ENCODE measurements around the gene MERTK.
"Not testable (repeated sequence)": the region's sequence is repeated elsewhere in the genome, so short reads cannot be mapped to it uniquely, and the experiment has no call there.

Gene MERTK

GRCh38 chr2:111919365-111919764 is 21.0 kb downstream of the MERTK start:
- Histone ChIP-seq H3K4me1 (ENCODE audit: insufficient read depth, low read length) (no peaks in the 10 kb centered on the region), H3K4me3 (ENCODE audit: low read length) (no peak overlapping the region), H2AFZ (ENCODE audit: low read depth, low read length) (no peak overlapping the region), H3K36me3 (ENCODE audit: insufficient read depth, low read length) (no peaks in the 10 kb centered on the region), H3K9me3 (ENCODE audit: low read length) (no peaks in the 10 kb centered on the region), H3K27me3 (ENCODE audit: insufficient read depth, low read length) (no peaks in the 10 kb centered on the region)

- no peak overlapping the region for H3K4me3 ChIP-seq (ENCODE audit: low read length)
- no peak overlapping the region for H2AFZ ChIP-seq (ENCODE audit: low read depth, low read length)
- no peaks in the 10 kb centered on the region for H3K4me1 ChIP-seq (ENCODE audit: insufficient read depth, low read length)
- no peaks in the 10 kb centered on the region for H3K27me3 ChIP-seq (ENCODE audit: insufficient read depth, low read length)
- no peaks in the 10 kb centered on the region for H3K9me3 ChIP-seq (ENCODE audit: low read length)
- H3K36me3 ChIP-seq (ENCODE audit: insufficient read depth, low read length): no peaks in the 10 kb centered on the region
Observed at GRCh38 chr2:111919794-111920608, 21.6 kb downstream of the MERTK start.

- H3K36me3 ChIP-seq (ENCODE audit: insufficient read depth, low read length): no peaks in the 10 kb centered on the region
- H3K4me1 ChIP-seq (ENCODE audit: insufficient read depth, low read length): no peaks in the 10 kb centered on the region
- H2AFZ ChIP-seq (ENCODE audit: low read depth, low read length): no peak overlapping the region
- H3K9me3 ChIP-seq (ENCODE audit: low read length): no peaks in the 10 kb centered on the region
- H3K27me3 ChIP-seq (ENCODE audit: insufficient read depth, low read length): no peaks in the 10 kb centered on the region
- no peak overlapping the region for H3K4me3 ChIP-seq (ENCODE audit: low read length)
Observed at GRCh38 chr2:111923276-111923804, 24.9 kb downstream of the MERTK start.

- H2AFZ ChIP-seq (ENCODE audit: low read depth, low read length): no peak overlapping the region
Observed at GRCh38 chr2:111924617-111925107, 26.3 kb downstream of the MERTK start.

GRCh38 chr2:111927723-111928122 is 29.3 kb downstream of the MERTK start:
- H2AFZ ChIP-seq (ENCODE audit: low read depth, low read length): no peak overlapping the region

More at GRCh38 chr2:111924617-111925107, 26.3 kb downstream of the MERTK start:
- H3K4me3 ChIP-seq (ENCODE audit: low read length): no peak overlapping the region
- no peaks in the 10 kb centered on the region for H3K9me3 ChIP-seq (ENCODE audit: low read length)
- H3K27me3 ChIP-seq (ENCODE audit: insufficient read depth, low read length): no peaks in the 10 kb centered on the region
- H3K4me1 ChIP-seq (ENCODE audit: insufficient read depth, low read length): no peaks in the 10 kb centered on the region
- H3K36me3 ChIP-seq (ENCODE audit: insufficient read depth, low read length): no peaks in the 10 kb centered on the region

GRCh38 chr2:111930409-111930808 is 32.0 kb downstream of the MERTK start:
- H3K27me3 ChIP-seq (ENCODE audit: insufficient read depth, low read length): no peaks in the 10 kb centered on the region
- H3K9me3 ChIP-seq (ENCODE audit: low read length): peaks cover 2% of the 10 kb centered on the region
- no peak overlapping the region for H2AFZ ChIP-seq (ENCODE audit: low read depth, low read length)
- H3K36me3 ChIP-seq (ENCODE audit: insufficient read depth, low read length): no peaks in the 10 kb centered on the region
- no peaks in the 10 kb centered on the region for H3K4me1 ChIP-seq (ENCODE audit: insufficient read depth, low read length)
- no peak overlapping the region for H3K4me3 ChIP-seq (ENCODE audit: low read length)

More at GRCh38 chr2:111927723-111928122, 29.3 kb downstream of the MERTK start:
- no peak overlapping the region for H3K4me3 ChIP-seq (ENCODE audit: low read length)
- no peaks in the 10 kb centered on the region for H3K36me3 ChIP-seq (ENCODE audit: insufficient read depth, low read length)
- H3K4me1 ChIP-seq (ENCODE audit: insufficient read depth, low read length): no peaks in the 10 kb centered on the region
- peaks cover 2% of the 10 kb centered on the region for H3K9me3 ChIP-seq (ENCODE audit: low read length)
- no peaks in the 10 kb centered on the region for H3K27me3 ChIP-seq (ENCODE audit: insufficient read depth, low read length)

- H3K36me3 ChIP-seq (ENCODE audit: insufficient read depth, low read length): no peaks in the 10 kb centered on the region
Observed at GRCh38 chr2:111930875-111931274, 32.5 kb downstream of the MERTK start.

GRCh38 chr2:111932841-111933291 is 34.5 kb downstream of the MERTK start:
- Histone ChIP-seq H3K9me3 (ENCODE audit: low read length) (peaks cover 2% of the 10 kb centered on the region), H3K4me3 (ENCODE audit: low read length) (no peak overlapping the region), H3K36me3 (ENCODE audit: insufficient read depth, low read length) (no peaks in the 10 kb centered on the region), H3K27me3 (ENCODE audit: insufficient read depth, low read length) (no peaks in the 10 kb centered on the region), H2AFZ (ENCODE audit: low read depth, low read length) (no peak overlapping the region), H3K4me1 (ENCODE audit: insufficient read depth, low read length) (no peaks in the 10 kb centered on the region)

More at GRCh38 chr2:111930875-111931274, 32.5 kb downstream of the MERTK start:
- Histone ChIP-seq H3K4me1 (ENCODE audit: insufficient read depth, low read length) (no peaks in the 10 kb centered on the region), H3K9me3 (ENCODE audit: low read length) (peaks cover 2% of the 10 kb centered on the region), H3K4me3 (ENCODE audit: low read length) (no peak overlapping the region), H2AFZ (ENCODE audit: low read depth, low read length) (no peak overlapping the region), H3K27me3 (ENCODE audit: insufficient read depth, low read length) (no peaks in the 10 kb centered on the region)

GRCh38 chr2:111933900-111934299 is 35.5 kb downstream of the MERTK start:
- H3K9me3 ChIP-seq (ENCODE audit: low read length); H2AFZ ChIP-seq (ENCODE audit: low read depth, low read length); H3K4me3 ChIP-seq (ENCODE audit: low read length); H3K27me3 ChIP-seq (ENCODE audit: insufficient read depth, low read length); H3K36me3 ChIP-seq (ENCODE audit: insufficient read depth, low read length); H3K4me1 ChIP-seq (ENCODE audit: insufficient read depth, low read length): not testable (repeated sequence)

- no peak overlapping the region for H3K4me3 ChIP-seq (ENCODE audit: low read length)
- peaks cover 6% of the 10 kb centered on the region for H3K4me1 ChIP-seq (ENCODE audit: insufficient read depth, low read length)
- H2AFZ ChIP-seq (ENCODE audit: low read depth, low read length): no peak overlapping the region
- no peaks in the 10 kb centered on the region for H3K36me3 ChIP-seq (ENCODE audit: insufficient read depth, low read length)
- no peaks in the 10 kb centered on the region for H3K27me3 ChIP-seq (ENCODE audit: insufficient read depth, low read length)
- H3K9me3 ChIP-seq (ENCODE audit: low read length): peaks cover 2% of the 10 kb centered on the region
Observed at GRCh38 chr2:111936881-111937280, 38.5 kb downstream of the MERTK start.

GRCh38 chr2:111938392-111938791 is 40.0 kb downstream of the MERTK start:
- Histone ChIP-seq H3K9me3 (ENCODE audit: low read length) (no peaks in the 10 kb centered on the region), H3K36me3 (ENCODE audit: insufficient read depth, low read length) (no peaks in the 10 kb centered on the region), H2AFZ (ENCODE audit: low read depth, low read length) (no peak overlapping the region), H3K4me3 (ENCODE audit: low read length) (no peak overlapping the region), H3K27me3 (ENCODE audit: insufficient read depth, low read length) (no peaks in the 10 kb centered on the region), H3K4me1 (ENCODE audit: insufficient read depth, low read length) (peaks cover 6% of the 10 kb centered on the region)

- H3K27me3 ChIP-seq (ENCODE audit: insufficient read depth, low read length): no peaks in the 10 kb centered on the region
- no peak overlapping the region for H3K4me3 ChIP-seq (ENCODE audit: low read length)
- no peaks in the 10 kb centered on the region for H3K9me3 ChIP-seq (ENCODE audit: low read length)
- peaks cover 8% of the 10 kb centered on the region for H3K4me1 ChIP-seq (ENCODE audit: insufficient read depth, low read length)
- no peak overlapping the region for H2AFZ ChIP-seq (ENCODE audit: low read depth, low read length)
- no peaks in the 10 kb centered on the region for H3K36me3 ChIP-seq (ENCODE audit: insufficient read depth, low read length)
Observed at GRCh38 chr2:111940333-111941196, 42.2 kb downstream of the MERTK start.

GRCh38 chr2:111941531-111941930 is 43.1 kb downstream of the MERTK start:
- no peaks in the 10 kb centered on the region for H3K9me3 ChIP-seq (ENCODE audit: low read length)
- no peaks in the 10 kb centered on the region for H3K27me3 ChIP-seq (ENCODE audit: insufficient read depth, low read length)
- H3K36me3 ChIP-seq (ENCODE audit: insufficient read depth, low read length): no peaks in the 10 kb centered on the region
- H3K4me1 ChIP-seq (ENCODE audit: insufficient read depth, low read length): peaks cover 15% of the 10 kb centered on the region
- H3K4me3 ChIP-seq (ENCODE audit: low read length): no peak overlapping the region
- no peak overlapping the region for H2AFZ ChIP-seq (ENCODE audit: low read depth, low read length)

Data from neuron (in vitro differentiated cells).